GM18870 (cell line): ENCODE data around the gene NDST1.
"Not testable (repeated sequence)": the region's sequence is repeated elsewhere in the genome, so short reads cannot be mapped to it uniquely, and the experiment has no call there.

Experiments used
- ATAC-seq: cut with Tn5 transposase; IDR thresholded peaks from one replicate; pipeline ENCODE4 v1.9.1; 2021; ENCODE audit warnings: moderate library complexity; ENCODE audit not compliant: unreplicated experiment

The NDST1 gene

DNA sequence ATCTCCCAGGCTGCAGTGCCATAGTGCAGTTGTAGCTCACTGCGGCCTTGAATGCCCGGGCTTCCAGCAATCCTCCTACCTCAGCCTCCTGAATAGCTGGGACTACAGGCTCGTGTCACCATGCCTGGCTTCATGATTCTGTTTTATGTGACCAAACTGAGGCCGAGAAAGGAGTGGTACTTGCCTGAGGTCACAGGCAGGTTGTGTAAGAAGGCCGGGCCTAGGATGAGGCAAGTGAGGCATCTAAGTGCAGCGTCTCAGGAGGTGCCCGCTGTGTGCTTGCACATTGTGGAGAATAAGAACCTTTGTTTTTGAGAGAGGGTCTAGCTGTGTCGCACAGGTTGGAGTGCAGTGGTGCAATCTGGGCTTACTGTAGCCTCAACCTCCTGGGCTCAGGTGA is 2.1 kb upstream of the NDST1 start:
- ATAC-seq: no peak

DNA sequence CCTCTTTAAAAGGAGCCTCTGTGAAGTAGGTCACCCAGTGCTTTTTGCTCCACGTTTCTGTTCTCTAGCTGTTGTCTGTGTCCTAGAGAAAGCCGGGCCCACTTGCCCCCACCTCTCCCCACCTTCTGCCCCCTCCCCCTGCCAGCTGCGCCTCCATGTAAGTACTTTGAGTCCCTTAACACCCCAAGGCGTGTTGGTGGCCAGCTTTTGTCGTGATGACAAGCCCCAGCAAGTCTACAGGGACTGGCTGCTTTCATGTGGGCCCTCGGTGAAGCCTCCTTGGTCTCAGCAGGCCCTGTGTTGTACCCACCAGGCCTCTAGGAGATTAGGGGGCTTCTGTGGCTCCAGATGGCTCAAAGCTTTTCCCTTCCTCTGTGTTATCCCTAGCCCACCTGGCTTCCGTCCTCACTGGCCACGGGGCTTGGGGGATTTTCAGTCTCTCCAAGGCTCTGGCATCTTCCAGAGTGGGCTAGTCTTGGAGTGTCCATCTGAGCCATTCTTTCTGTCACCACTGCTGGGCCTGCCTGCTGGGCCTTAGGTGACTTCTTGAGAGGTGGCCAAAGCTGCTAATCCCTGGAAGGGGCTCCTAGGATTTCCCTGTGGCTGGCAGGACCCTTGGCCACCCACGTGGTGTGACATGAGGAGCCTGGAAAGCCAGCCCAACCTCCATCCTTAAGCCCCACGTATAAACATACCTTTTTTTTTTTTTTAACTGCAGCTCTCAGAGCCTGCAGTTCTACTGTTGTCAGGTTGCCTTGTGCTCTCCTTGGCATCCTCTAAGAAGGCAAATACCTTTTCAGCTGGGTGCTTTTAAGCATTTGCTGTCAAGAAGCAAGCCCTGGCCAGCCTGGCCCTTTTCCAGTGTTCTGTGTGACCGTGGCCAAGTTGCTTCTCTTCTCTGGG is 1.1 kb upstream of the NDST1 start:
- ATAC-seq: no peak

DNA sequence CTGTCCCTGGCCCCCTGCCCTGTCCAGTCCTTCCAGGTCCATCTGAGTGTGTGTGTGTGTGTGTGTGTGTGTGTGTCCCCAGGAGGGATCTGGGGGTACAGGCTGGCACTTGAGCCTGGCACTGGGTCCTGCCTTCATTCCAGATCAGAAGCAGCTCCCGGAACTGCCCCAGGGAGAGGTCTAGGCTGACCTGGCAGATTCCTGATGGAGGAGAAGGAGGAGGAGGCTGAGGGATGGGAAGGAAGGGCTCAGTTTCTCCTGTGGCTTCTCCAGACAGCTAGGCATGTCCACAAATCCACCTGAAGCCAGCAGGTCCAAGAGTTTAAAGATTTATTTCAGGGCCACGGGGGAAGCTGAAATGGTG is 328 bp downstream of the NDST1 start:
- no peak for ATAC-seq

DNA sequence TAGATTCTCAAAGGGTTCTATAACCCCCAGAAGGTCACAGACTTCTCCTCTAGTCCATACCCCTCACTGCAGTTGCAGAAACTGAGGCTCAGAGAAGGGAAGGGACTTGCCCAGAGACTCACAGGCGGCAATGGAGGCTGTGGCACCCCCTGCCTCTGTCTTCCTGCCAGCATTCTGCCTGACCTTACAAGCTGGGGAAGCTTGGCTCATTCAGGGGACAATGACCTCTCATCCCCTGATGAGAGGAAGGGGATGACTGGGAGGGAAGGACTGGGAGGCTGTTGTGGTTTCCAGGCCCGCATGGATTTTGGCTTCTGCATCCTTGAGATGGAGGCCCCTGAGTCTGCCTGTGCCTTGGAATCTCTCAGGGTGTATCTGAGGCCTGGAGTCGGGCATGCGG is 897 bp downstream of the NDST1 start:
- ATAC-seq: no peak

DNA sequence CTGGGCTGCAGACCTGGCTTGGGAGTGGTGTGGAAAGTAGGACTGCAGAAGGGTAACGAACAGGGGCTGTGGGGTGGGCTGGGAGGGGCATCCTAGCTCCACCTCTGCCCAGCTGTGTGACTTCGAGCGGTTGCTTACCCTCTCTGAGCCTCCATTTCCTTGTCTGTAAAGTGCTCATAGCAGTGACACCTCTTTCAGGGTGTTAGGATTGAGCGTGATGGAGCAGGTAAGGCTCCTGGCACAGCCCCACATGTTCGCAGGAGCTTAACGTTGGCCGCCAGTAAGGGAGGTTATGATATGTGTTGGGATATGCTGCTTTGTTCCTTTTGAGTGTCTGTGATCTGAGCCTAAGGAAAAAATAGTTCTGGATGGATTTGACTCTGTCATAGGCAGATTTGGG is 2.1 kb downstream of the NDST1 start:
- no peak for ATAC-seq

DNA sequence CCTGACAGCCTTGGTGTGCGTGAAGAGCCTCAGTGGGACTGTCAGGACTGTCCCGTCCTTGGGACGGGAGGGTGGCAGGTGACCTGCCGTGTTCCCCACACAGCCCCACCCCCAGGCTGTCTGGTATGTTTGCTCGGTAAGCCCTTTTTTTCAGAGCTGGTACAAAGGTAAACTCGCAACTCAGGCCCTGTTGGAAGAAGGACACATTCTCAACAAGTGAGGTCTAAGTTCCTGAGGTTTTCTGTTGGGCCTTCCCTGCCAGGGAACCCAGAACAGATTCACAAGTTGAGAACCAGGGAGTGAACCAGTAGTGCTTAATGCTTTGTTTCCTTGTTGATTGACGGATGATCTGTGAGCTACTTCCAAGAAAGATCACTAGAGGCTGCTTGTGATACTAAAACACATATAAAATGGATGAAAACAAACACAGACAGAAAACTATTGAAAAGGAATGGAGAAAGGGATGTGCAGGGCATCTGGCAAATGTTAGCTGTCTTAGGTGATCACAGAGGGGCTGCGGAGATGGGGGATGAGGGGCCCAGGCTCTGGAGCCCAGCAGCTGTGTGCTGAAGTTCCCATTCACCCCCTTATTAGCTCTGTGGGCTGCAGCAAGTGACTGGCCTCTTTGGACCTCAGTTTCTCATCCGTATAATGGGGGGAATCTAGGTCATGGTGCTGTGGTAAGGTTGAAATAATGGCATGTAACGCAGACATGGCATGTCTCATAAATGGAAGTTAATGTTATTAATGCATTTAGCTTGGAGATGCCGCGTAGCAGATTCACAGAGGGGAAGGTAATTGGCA is 2.7 kb downstream of the NDST1 start:
- ATAC-seq: no peak

DNA sequence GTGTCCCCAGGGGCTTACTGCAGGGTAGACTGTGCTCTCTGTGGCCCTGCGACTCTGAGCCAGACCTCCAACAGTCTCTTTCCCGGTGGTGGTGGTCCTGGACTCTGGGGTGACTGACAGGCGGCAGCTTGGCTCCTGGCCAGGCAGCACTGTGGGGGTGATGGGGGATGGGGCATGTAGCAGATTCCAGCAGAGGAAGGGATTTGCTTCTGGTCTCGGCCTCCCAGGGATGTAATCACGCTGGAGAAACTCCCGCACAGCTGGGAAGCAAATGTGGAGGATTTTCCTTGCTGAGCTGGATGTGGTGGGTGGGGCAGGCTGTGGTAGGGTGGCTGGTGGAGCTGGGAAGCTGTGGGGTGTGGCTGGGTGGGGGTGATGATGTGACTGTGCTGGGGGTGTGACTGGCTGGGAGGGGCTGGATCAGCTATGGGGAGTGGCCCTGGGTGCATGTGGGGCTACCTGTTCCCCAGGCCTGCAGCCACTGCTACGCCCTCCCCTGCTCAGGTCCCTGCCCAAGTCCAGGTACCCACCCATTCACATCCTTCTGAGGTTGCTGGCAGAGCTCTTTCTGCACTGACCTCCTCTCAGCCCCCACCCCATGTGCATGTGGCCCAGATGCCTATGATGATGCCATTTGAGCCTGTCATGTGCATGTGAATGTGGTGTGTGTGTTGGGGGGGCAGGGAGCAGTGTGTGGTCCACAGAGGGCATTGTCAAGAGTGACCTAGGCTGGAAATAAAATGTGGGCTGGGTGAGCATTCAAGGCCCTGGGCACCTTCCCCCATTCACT is 3.8 kb downstream of the NDST1 start:
- no peak for ATAC-seq

DNA sequence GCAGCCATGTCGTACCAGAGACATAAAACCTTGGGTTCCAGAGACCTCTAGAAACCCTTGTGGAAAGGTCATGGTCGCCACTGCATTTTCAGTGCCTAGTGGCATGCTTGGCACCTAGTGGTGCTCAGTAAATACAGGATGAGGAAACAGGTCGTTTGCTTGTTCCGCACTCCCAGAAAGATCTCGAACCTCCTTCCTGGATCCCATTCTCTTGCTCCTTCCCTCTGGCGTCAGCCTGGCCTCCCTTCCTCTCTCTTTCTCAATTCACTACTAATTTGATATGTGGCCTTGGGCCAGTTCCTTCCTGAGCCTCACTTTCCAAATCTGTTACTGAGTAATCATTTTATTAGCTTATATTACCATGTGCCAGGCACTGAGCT is 4.4 kb downstream of the NDST1 start:
- no peak for ATAC-seq

DNA sequence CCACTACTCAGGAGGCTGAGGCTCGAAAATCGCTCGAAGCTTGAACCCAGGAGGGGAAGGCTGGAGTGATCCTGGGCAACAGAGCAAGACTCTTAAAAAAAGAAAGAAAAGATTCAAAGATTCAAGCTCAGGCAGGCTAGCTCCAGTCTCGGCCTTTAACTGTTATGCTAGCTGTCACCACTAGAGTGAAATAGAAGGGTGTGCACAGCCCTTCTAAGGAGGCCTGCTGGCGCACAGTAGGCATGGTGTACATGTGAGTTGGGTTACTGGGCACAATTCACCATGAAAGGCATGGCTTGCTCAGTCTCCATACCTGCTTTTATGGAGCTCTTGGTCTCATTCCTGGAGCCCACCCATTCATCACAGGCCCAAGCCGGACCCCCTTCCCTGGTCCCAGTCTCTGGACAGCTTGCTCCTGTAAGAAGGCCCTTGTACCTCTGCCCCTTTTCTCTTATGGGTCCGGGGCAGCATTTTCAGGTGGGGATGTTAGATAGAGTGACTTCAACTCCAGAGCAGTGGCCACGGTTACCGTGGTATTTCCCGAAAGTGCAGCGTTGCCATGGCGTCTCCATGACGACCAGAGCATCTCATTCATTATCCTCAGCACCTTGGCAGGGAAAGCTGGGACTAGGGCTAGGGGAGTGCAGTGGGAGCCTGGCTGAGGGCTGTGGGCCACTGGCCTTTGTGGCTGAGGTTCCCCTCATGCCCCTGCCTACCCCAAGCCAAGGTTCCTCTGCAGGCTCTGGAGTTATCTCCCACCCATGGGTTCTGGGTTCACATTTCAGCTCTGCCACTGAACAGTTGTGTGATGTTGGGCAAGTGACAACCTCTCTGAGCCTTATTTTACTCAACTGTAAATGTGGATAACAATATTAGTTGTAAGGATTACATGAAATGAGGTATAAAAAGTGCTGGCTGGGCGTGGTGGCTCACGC is 5.7 kb downstream of the NDST1 start:
- ATAC-seq: no peak

DNA sequence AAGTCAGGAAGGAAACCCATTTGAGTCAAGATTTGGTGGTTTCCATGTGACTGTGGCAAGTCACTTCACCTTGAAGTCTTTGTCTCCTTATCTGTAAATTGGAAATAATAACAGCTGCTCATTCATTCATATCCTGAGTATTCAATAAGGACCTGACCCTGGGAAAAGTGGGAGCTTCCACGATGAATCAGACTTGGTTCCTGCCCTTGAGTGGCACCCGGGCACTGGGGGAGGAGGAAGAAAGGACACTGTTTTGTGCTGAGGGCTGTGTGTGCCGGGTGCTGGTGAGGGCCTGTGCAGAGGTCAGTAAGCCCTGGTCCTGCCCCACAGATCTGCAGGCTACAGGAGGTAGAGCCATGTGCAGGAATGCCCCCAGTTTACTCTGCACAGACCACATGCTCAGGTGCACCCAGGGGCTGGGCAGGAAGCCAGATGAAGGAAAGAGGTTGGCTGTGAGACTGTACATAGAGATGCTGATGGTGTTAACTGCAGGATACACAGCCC is 6.8 kb downstream of the NDST1 start:
- no peak for ATAC-seq

DNA sequence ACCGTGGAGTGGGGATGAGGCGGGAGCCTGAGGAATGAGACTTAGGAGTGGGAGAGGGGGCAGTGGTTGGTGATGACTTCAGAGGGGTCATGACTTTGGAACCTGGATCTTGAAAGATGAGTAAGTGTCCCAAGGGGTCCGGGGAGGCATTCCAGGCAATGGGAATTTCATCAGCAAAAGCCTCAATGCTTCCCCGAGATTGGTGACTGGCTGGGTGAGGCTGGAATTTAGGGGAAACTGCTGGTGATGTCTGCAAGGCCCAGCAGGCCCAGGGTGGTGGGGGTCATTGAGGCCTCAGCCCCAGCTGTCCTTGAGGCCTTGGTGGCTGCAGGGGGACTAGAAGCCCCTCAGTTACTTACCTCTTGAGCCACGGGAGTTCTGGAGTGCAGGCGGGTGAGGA is 7.5 kb downstream of the NDST1 start:
- ATAC-seq: no peak

DNA sequence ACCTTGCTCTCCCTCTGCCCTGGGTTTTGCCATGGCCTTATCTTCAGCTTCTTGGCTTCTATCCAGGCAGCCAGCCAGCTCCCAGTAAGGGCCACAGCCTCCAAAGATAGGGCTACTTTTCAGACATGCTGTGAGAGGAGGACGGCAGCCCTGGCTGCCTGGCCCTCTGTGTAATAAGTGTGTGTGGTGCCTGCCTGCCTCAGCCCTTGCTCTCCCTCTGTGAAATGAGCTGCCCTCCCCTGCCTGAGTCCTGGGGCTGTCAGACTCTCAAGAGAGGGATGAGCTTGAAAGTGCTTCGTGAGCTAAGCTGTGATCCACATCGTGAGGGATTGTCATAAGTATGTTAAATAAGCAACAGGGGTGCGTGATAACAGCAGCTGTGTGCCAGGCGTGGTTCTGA is 8.1 kb downstream of the NDST1 start:
- ATAC-seq: no peak

DNA sequence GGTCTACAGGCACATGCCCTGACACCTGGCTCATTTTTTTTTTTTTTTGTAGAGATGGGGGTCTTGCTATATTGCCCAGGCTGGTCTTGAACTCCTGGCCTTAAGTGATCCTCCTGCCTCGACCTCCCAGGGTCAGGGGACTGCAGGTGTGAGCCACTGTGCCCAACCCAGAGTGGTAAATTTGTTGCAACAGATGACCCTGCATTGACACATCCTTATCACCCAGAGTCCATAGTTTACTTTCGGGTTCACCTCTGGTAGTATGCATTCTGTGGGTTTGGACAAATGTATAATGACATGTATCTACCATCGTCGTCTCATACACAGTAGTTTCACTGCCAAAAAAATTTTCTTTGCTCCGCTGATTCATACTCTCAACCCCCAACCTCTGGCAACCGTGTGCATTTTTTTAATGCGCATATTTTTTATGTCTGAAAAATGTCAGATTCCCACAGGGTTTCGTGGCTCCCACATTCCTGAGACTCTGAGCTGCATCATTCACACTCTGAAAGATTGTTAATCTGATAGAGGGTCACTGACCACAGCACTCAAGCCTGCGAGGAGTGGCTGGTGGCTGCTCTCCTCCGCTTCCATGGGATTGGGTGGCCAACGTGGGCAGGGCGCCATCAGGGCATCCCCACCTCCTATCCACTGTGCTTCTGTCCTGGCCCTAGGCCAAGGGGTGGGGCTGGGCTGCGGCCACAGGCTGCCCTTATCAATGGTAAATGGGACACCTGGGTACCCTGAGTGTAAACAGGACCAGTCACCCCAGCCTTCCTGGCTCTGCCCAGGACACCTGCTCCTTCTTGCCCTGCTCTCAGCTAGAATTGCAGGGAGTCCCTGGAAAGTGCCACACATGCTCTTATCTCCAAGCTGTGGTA is 9.6 kb downstream of the NDST1 start:
- no peak for ATAC-seq

DNA sequence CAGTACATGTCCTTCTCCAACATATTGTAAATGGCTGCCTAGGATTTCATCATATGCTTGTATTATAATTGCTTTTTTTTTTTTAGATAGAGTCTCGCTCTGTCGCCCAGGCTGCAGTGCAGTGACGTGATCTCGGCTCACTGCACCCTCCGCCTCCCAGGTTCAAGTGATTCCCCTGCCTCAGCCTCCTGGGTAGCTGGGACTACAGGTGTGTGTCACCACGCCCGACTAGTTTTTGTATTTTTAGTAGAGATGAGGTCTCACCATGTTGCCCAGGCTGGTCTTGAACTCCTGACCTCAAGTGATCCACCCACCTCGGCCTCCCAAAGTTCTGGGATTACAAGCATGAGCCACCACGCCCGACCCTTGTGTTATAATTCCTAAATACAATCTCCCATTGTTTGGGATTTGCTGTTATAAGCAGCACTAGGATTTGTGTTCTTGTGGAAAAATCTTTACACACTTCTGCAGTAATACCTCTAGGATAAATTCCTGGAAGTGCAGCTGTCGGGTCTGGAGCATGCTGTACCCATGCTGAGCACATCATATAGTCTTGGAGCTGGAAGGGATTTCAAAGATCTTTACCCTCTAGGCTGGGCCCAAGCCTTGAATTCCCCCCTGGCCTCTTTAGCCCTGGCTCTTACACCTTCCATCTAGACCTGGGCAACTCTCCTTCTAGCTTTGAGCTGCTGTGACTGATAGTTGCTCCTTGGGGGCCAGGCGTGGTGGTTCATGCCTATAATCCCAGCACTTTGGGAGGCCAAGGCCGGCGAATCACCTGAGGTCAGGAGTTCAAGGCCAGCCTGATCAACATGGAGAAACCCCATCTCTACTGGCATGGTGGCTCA is 11.0 kb downstream of the NDST1 start:
- ATAC-seq: not testable (repeated sequence)

DNA sequence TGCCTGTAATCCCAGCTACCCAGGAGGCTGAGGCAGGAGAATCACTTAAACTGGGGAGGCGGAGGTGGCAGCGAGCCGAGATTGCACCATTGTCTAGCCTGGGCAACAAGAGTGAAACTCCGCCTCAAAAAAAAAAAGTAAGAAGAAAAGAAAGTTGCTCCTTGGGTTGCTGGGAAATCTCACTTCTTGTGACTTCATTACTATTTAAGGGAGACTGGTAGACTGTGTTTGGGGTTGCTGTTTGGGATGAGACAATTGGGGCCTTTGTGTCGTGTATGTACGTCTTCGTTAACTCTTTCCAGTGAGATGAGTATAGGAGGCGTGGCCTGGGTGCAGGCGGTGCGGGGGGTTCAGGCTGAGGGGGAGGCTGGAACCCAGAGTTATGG is 11.6 kb downstream of the NDST1 start:
- no peak for ATAC-seq

DNA sequence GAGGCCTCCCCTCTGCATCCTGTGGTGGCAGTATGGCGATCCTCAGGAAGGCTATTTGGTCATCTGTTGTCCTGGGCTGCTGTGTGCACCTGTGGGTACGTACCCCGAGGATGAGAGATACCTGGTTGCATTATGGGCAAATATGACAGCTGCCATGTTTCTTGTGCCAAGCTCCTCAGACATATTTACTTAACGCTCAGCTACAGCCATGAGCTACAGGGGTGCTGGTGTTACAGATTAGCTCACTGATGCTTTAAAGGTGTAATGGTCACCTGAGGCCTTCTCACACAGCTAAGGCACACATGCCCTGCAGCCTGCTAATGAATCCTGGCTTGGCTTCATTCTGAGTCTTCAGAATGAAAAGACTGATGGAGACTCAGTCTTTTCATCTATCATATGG is 12.0 kb downstream of the NDST1 start:
- ATAC-seq: no peak

DNA sequence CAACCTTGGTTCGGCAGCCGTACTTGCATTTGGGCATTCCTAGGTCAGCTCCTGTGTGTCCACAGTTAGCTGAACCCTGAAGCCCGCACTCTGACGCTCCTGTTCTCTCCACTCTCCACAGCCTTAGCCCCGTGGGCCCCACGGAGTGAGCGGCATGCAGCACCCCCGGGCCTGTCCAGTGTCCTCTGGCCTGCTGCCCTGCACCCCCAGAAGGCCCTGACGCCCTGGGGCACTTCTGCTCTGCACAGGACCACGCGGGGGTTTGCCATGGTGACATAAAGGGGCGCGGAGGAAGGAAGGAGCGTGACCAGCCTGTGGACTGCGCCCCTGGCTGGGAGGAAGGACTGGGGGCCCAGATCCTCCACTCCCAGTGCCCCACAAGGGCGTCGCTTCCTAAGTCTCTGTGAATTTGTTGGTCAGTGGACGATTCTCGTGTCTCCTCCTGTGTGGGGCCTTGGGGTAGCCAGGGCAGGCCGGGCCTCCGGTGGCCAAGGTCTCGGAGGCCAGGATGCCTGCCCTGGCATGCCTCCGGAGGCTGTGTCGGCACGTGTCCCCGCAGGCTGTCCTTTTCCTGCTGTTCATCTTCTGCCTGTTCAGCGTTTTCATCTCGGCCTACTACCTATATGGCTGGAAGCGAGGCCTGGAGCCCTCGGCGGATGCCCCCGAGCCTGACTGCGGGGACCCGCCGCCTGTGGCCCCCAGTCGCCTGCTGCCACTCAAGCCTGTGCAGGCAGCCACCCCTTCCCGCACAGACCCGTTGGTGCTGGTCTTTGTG is 13.0 kb downstream of the NDST1 start:
- ATAC-seq: no peak

DNA sequence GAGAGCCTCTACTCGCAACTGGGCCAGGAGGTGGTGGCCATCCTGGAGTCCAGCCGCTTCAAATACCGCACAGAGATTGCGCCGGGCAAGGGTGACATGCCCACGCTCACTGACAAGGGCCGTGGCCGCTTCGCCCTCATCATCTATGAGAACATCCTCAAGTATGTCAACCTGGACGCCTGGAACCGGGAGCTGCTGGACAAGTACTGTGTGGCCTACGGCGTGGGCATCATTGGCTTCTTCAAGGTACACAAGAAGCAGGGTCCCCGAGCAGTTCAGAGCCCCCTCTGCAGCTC is 13.5 kb downstream of the NDST1 start:
- no peak for ATAC-seq
